HL-60 (cell line): ENCODE results near the gene CDC42EP4.

ENCODE experiments used
- DNase-seq, 2 experiments: peaks; one replicate each; pipeline ENCODE4 v3.0.0-alpha.2; 2010 to 2020; ENCODE audit warnings: low read depth in 1 of 2, low spot score in 1 of 2
- H3K27ac ChIP-seq: fragments of 250-450 bp; sonication (Bioruptor Pico); replicated peaks from 2 replicates; pipeline ENCODE4 v1.5.1; 2020; ENCODE audit warnings: mild to moderate bottlenecking, moderate library complexity
- H3K27me3 ChIP-seq: fragments of 250-450 bp; sonication (Bioruptor Pico); 2 replicates; pipeline ENCODE4 v1.5.1; 2021; ENCODE audit warnings: mild to moderate bottlenecking, moderate library complexity; ENCODE audit not compliant: insufficient read depth, poor library complexity, severe bottlenecking
- H3K4me3 ChIP-seq: replicated peaks from 2 replicates; pipeline ENCODE4 v1.5.1; 2011; ENCODE audit warnings: mild to moderate bottlenecking, control low read depth, low read length; ENCODE audit not compliant: insufficient read depth
- GABPA ChIP-seq: IDR thresholded peaks from 2 replicates; pipeline ENCODE4 v1.6.1; 2012; ENCODE audit warnings: low read depth
- POLR2AphosphoS5 ChIP-seq: IDR thresholded peaks from 2 replicates; pipeline ENCODE4 v1.6.1; 2012; ENCODE audit warnings: low read depth
- REST ChIP-seq: IDR thresholded peaks from 2 replicates; pipeline ENCODE4 v1.6.1; 2012; ENCODE audit warnings: low read depth; ENCODE audit not compliant: insufficient replicate concordance
- SPI1 ChIP-seq: IDR thresholded peaks from 2 replicates; pipeline ENCODE4 v1.6.1; 2012; ENCODE audit warnings: low read depth, mild to moderate bottlenecking, borderline replicate concordance
- TF ChIP-seq, protein P1 (sequence below): IDR thresholded peaks from one replicate; pipeline ENCODE4 v1.5.1; 2011; ENCODE audit warnings: low read length, control low read depth, inconsistent platforms; ENCODE audit not compliant: insufficient read depth

Gene CDC42EP4

GRCh38 chr17:73343739-73344454, 32.1 kb upstream of the CDC42EP4 start:
- no peak overlapping the region for H3K27ac ChIP-seq
- DNase-seq = no peak
- H3K27me3 ChIP-seq = no peaks in the 10 kb centered on the region
- no peak overlapping the region for H3K4me3 ChIP-seq
- no peak for TF ChIP-seq POLR2AphosphoS5
- no peak for TF ChIP-seq SPI1
- TF ChIP-seq GABPA = no peak
- no peak for TF ChIP-seq REST
- TF ChIP-seq, protein P1, sequence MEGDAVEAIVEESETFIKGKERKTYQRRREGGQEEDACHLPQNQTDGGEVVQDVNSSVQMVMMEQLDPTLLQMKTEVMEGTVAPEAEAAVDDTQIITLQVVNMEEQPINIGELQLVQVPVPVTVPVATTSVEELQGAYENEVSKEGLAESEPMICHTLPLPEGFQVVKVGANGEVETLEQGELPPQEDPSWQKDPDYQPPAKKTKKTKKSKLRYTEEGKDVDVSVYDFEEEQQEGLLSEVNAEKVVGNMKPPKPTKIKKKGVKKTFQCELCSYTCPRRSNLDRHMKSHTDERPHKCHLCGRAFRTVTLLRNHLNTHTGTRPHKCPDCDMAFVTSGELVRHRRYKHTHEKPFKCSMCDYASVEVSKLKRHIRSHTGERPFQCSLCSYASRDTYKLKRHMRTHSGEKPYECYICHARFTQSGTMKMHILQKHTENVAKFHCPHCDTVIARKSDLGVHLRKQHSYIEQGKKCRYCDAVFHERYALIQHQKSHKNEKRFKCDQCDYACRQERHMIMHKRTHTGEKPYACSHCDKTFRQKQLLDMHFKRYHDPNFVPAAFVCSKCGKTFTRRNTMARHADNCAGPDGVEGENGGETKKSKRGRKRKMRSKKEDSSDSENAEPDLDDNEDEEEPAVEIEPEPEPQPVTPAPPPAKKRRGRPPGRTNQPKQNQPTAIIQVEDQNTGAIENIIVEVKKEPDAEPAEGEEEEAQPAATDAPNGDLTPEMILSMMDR = no peak

DNA sequence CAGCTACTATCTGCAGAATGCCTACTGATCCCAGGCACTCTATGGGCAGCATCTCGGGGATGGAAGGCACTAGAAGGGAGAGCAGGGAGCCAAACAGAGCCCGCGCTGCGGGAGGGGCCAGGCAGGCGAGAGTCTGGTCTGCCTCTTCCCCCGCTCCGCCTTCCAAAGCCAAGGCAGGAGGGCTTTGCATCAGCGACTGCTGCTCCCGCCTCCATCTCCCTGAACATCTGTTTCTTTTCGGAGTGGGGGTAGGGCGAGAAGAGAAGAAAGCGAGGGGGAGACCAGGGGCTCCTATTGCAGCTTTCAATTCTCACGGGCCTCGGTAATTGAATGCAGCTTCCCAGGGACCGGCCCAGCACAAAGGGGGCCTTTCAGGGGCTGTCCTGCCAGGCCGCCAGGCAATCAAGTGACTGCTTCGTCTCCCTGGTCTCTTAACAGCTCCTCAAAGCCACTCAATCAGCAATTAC, 31.4 kb upstream of the CDC42EP4 start:
- Histone ChIP-seq H3K4me3 (no peak overlapping the region), H3K27ac (no peak overlapping the region), H3K27me3 (no peaks in the 10 kb centered on the region)
- no peak for DNase-seq
- TF ChIP-seq REST = no peak
- TF ChIP-seq POLR2AphosphoS5 = no peak
- TF ChIP-seq, protein P1 = no peak

GRCh38 chr17:73342541-73343167, 30.9 kb upstream of the CDC42EP4 start:
- no peaks in the 10 kb centered on the region for H3K27me3 ChIP-seq

More at GRCh38 chr17:73342541-73343167, 30.9 kb upstream of the CDC42EP4 start:
- TF ChIP-seq, protein P1 = no peak
- no peak for TF ChIP-seq REST
- TF ChIP-seq GABPA = no peak
- no peak for TF ChIP-seq POLR2AphosphoS5
- TF ChIP-seq SPI1 = no peak
- Histone ChIP-seq H3K4me3 (no peak overlapping the region), H3K27ac (no peak overlapping the region)
- DNase-seq = no peak
